Measurements from ENCODE around the gene ANAPC15.
A peak's percentile ranks its signal among the peaks of the same experiment; 100 is the strongest.

ANAPC15 gene

DNA sequence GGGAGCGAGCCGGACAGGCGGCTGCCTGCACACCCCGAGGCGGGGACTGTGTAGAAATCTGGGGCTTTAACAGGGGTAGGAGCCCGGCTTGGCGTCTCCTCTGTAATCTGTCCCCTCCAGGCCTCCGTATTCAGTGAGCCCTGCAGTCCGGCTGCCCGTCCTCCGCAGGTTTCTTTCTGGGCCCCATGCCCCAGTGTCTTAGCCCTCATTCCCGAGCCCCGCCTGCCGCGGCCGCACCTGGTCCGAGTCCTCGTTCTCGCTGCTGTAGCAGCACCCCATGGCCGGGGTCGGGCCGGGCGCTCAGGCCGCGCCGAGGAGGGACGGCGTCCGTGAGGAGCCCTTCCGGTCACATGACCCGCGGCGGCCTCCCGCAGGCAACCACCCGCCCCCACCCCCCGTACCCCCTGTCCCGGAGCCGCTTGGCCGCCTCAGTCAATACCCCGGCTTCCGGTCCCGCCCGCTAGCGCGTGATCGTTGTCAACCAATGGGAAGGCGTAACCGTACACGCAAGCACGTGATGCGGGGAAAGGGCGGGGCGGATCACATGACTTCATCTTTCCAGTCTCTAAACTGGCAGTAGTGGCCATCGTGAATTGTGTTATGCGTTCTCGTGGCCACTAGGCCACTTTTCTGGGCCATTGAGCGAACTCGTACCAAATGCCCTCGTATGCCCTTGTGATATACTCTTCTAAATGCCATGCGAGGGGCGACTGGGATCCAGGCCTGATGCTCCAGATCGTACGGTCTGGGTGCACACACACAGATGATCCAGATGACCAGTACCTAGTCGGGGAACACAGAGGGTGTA, 9.3 kb downstream of the ANAPC15 start, which contains the start of gene LAMTOR1 (continued):
- TF ChIP-seq, protein P1, sequence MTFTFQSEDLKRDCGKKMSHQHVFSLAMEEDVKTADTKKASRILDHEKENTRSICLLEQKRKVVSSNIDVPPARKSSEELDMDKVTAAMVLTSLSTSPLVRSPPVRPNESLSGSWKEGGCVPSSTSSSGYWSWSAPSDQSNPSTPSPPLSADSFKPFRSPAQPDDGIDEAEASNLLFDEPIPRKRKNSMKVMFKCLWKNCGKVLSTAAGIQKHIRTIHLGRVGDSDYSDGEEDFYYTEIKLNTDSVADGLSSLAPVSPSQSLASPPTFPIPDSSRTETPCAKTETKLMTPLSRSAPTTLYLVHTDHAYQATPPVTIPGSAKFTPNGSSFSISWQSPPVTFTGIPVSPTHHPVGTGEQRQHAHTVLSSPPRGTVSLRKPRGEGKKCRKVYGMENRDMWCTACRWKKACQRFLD (tag by site-specific recombination; IDR thresholded peaks at IDR 0.05), result no peak
- TF ChIP-seq ZNF830 (tag by site-specific recombination; IDR thresholded peaks at IDR 0.05; ENCODE audit: low read depth) (no peak), KLF10 (tag by site-specific recombination; IDR thresholded peaks at IDR 0.05) (peak; percentile 84), ZBTB7A (tag by site-specific recombination; IDR thresholded peaks at IDR 0.05; ENCODE audit: low read depth) (no peak), SETDB1 (IDR thresholded peaks at IDR 0.05; ENCODE audit: insufficient read length, low read length) (no peak), RBAK (tag by site-specific recombination; IDR thresholded peaks at IDR 0.05) (no peak), ZNF423 (tag by site-specific recombination; IDR thresholded peaks at IDR 0.05) (no peak), SP7 (tag by site-specific recombination; IDR thresholded peaks at IDR 0.05) (peak; percentile 36; the same call in 1 of the 2 replicates), ZXDB (tag by site-specific recombination; IDR thresholded peaks at IDR 0.05) (peak; percentile 65), GLIS1 (tag by site-specific recombination; IDR thresholded peaks at IDR 0.05) (peak; percentile 71), SP3 (tag by site-specific recombination; IDR thresholded peaks at IDR 0.05) (peak; percentile 80), KLF9 (tag by site-specific recombination; IDR thresholded peaks at IDR 0.05; ENCODE audit: low read depth) (peak; percentile 87), ZNF324 (tag by site-specific recombination; IDR thresholded peaks at IDR 0.05) (no peak), ZBTB21 (tag by site-specific recombination; IDR thresholded peaks at IDR 0.05) (no peak), HOXC10 (CRISPR knock-in tag; IDR thresholded peaks at IDR 0.05) (no peak), ZNF623 (tag by site-specific recombination; IDR thresholded peaks at IDR 0.05) (no peak), ZNF202 (tag by site-specific recombination; IDR thresholded peaks at IDR 0.05; ENCODE audit: borderline replicate concordance) (no peak), ZNF555 (tag by site-specific recombination; conservative IDR thresholded peaks at IDR 0.05) (no peak), ZNF660 (tag by site-specific recombination; IDR thresholded peaks at IDR 0.05) (0 out of 2 replicates have a peak, but pooled peaks have one; percentile 31)
- TF ChIP-seq, protein P2, sequence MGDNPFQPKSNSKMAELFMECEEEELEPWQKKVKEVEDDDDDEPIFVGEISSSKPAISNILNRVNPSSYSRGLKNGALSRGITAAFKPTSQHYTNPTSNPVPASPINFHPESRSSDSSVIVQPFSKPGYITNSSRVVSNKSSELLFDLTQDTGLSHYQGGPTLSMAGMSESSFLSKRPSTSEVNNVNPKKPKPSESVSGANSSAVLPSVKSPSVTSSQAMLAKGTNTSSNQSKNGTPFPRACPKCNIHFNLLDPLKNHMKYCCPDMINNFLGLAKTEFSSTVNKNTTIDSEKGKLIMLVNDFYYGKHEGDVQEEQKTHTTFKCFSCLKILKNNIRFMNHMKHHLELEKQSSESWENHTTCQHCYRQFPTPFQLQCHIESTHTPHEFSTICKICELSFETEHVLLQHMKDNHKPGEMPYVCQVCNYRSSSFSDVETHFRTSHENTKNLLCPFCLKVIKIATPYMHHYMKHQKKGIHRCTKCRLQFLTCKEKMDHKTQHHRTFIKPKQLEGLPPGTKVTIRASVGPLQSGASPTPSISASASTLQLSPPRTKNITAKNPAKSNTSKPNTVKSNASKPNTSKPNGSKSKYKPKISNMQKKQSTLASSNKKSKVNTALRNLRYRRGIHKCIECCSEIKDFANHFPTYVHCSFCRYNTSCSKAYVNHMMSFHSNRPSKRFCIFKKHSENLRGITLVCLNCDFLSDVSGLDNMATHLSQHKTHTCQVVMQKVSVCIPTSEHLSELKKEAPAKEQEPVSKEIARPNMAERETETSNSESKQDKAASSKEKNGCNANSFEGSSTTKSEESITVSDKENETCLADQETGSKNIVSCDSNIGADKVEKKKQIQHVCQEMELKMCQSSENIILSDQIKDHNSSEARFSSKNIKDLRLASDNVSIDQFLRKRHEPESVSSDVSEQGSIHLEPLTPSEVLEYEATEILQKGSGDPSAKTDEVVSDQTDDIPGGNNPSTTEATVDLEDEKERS (tag by site-specific recombination; IDR thresholded peaks at IDR 0.05), result no peak
- TF ChIP-seq, protein P3, sequence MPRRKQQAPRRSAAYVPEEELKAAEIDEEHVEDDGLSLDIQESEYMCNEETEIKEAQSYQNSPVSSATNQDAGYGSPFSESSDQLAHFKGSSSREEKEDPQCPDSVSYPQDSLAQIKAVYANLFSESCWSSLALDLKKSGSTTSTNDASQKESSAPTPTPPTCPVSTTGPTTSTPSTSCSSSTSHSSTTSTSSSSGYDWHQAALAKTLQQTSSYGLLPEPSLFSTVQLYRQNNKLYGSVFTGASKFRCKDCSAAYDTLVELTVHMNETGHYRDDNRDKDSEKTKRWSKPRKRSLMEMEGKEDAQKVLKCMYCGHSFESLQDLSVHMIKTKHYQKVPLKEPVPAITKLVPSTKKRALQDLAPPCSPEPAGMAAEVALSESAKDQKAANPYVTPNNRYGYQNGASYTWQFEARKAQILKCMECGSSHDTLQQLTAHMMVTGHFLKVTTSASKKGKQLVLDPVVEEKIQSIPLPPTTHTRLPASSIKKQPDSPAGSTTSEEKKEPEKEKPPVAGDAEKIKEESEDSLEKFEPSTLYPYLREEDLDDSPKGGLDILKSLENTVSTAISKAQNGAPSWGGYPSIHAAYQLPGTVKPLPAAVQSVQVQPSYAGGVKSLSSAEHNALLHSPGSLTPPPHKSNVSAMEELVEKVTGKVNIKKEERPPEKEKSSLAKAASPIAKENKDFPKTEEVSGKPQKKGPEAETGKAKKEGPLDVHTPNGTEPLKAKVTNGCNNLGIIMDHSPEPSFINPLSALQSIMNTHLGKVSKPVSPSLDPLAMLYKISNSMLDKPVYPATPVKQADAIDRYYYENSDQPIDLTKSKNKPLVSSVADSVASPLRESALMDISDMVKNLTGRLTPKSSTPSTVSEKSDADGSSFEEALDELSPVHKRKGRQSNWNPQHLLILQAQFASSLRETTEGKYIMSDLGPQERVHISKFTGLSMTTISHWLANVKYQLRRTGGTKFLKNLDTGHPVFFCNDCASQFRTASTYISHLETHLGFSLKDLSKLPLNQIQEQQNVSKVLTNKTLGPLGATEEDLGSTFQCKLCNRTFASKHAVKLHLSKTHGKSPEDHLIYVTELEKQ (tag by site-specific recombination; IDR thresholded peaks at IDR 0.05; ENCODE audit: borderline replicate concordance), result no peak
- TF ChIP-seq, protein P4, sequence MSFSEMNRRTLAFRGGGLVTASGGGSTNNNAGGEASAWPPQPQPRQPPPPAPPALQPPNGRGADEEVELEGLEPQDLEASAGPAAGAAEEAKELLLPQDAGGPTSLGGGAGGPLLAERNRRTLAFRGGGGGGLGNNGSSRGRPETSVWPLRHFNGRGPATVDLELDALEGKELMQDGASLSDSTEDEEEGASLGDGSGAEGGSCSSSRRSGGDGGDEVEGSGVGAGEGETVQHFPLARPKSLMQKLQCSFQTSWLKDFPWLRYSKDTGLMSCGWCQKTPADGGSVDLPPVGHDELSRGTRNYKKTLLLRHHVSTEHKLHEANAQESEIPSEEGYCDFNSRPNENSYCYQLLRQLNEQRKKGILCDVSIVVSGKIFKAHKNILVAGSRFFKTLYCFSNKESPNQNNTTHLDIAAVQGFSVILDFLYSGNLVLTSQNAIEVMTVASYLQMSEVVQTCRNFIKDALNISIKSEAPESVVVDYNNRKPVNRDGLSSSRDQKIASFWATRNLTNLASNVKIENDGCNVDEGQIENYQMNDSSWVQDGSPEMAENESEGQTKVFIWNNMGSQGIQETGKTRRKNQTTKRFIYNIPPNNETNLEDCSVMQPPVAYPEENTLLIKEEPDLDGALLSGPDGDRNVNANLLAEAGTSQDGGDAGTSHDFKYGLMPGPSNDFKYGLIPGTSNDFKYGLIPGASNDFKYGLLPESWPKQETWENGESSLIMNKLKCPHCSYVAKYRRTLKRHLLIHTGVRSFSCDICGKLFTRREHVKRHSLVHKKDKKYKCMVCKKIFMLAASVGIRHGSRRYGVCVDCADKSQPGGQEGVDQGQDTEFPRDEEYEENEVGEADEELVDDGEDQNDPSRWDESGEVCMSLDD (tag by site-specific recombination; IDR thresholded peaks at IDR 0.05), result peak; percentile 72; the same call in 1 of the 2 replicates
- TF ChIP-seq, protein P5, sequence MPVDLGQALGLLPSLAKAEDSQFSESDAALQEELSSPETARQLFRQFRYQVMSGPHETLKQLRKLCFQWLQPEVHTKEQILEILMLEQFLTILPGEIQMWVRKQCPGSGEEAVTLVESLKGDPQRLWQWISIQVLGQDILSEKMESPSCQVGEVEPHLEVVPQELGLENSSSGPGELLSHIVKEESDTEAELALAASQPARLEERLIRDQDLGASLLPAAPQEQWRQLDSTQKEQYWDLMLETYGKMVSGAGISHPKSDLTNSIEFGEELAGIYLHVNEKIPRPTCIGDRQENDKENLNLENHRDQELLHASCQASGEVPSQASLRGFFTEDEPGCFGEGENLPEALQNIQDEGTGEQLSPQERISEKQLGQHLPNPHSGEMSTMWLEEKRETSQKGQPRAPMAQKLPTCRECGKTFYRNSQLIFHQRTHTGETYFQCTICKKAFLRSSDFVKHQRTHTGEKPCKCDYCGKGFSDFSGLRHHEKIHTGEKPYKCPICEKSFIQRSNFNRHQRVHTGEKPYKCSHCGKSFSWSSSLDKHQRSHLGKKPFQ (tag by site-specific recombination; IDR thresholded peaks at IDR 0.05), result no peak
- TF ChIP-seq, protein P6, sequence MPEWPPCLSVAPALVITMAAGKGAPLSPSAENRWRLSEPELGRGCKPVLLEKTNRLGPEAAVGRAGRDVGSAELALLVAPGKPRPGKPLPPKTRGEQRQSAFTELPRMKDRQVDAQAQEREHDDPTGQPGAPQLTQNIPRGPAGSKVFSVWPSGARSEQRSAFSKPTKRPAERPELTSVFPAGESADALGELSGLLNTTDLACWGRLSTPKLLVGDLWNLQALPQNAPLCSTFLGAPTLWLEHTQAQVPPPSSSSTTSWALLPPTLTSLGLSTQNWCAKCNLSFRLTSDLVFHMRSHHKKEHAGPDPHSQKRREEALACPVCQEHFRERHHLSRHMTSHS (tag by site-specific recombination; IDR thresholded peaks at IDR 0.05), result no peak
- TF ChIP-seq, protein P7, sequence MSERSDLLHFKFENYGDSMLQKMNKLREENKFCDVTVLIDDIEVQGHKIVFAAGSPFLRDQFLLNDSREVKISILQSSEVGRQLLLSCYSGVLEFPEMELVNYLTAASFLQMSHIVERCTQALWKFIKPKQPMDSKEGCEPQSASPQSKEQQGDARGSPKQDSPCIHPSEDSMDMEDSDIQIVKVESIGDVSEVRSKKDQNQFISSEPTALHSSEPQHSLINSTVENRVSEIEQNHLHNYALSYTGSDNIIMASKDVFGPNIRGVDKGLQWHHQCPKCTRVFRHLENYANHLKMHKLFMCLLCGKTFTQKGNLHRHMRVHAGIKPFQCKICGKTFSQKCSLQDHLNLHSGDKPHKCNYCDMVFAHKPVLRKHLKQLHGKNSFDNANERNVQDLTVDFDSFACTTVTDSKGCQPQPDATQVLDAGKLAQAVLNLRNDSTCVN (tag by site-specific recombination; optimal IDR thresholded peaks at IDR 0.05), result peak; percentile 57
